Vagina (tissue), 2 donors: ENCODE data around the gene SLC12A1. TPM values are rescaled to one million over a fixed set of nuclear protein-coding genes. Genes with fewer than 3 reads are reported as not detected.

Experiments
- DNase-seq, 2 donors: peaks; one replicate each; pipeline ENCODE4 v3.0.0-alpha.2; 2017; ENCODE audit errors: extremely low spot score in 2 of 2
- H3K27ac ChIP-seq: fragments of 200-600 bp; sonication (generic); one replicate; pipeline ENCODE4 v1.5.1; 2019
- H3K27me3 ChIP-seq: fragments of 200-600 bp; sonication (generic); one replicate; pipeline ENCODE4 v1.5.1; 2019
- H3K36me3 ChIP-seq, 2 donors: fragments of 200-600 bp; sonication (generic); one replicate each; pipeline ENCODE4 v1.5.1; 2017 to 2019
- H3K4me1 ChIP-seq: fragments of 200-600 bp; sonication (generic); one replicate; pipeline ENCODE4 v1.5.1; 2019
- H3K4me3 ChIP-seq, 2 donors: fragments of 200-600 bp; sonication (generic); 1 replicate in 1 of 2; 2 replicates in 1 of 2; pipeline ENCODE4 v1.5.1; 2016 to 2019
- H3K9me3 ChIP-seq: fragments of 200-600 bp; sonication (generic); one replicate; pipeline ENCODE4 v1.5.1; 2019
- CTCF ChIP-seq, 3 experiments: fragments of 450-650 bp in 2 of 3; fragments of 200-600 bp in 1 of 3; sonication (generic) in 1 of 3; IDR thresholded peaks; one replicate each; pipeline ENCODE4 v1.5.1; 2017 to 2019; ENCODE audit warnings: antibody characterized with exemption in 3 of 3, mild to moderate bottlenecking in 2 of 3, moderate library complexity in 2 of 3
- POLR2A ChIP-seq, 2 donors: fragments of 450-650 bp; IDR thresholded peaks; one replicate each; pipeline ENCODE4 v1.6.1; 2017; ENCODE audit warnings: antibody characterized with exemption in 2 of 2, mild to moderate bottlenecking in 2 of 2, moderate library complexity in 2 of 2
- POLR2AphosphoS5 ChIP-seq, 2 donors: sonication (generic); formaldehyde crosslinking; IDR thresholded peaks; one replicate each; pipeline ENCODE4 v1.9.0; 2017; ENCODE audit warnings: antibody characterized with exemption in 2 of 2, mild to moderate bottlenecking in 2 of 2, low read depth in 1 of 2; ENCODE audit not compliant: insufficient read depth in 1 of 2
- intact Hi-C: fragments of 100-400 bp; cut with DNase I; formaldehyde crosslinking; loops from one replicate; pipeline ENCODE4 v1.15.1; 2023
- total RNA-seq: library from RNA; depleted of rRNA; stranded (reverse); fragments of >200 nt; gene quantifications from one replicate; pipeline ENCODE4 v1.2.3, GENCODE V29; 2016

Gene SLC12A1
- total RNA-seq, 1 donor from 2014 or later: not detected

- H3K27me3 ChIP-seq: no peaks in the 10 kb centered on the region
- DNase-seq: no peak
- intact Hi-C loops: no loop called here
- H3K4me1 ChIP-seq: no peaks in the 10 kb centered on the region
- TF ChIP-seq CTCF (IDR thresholded peaks at IDR 0.05) (no peak), POLR2AphosphoS5 (IDR thresholded peaks at IDR 0.05; ENCODE audit: insufficient read depth in 1 of 2, low read depth in 1 of 2) (no peak), POLR2A (IDR thresholded peaks at IDR 0.05) (no peak)
- no peak overlapping the region for H3K27ac ChIP-seq
- no peaks in the 10 kb centered on the region for H3K36me3 ChIP-seq
- no peak overlapping the region for H3K4me3 ChIP-seq
- H3K9me3 ChIP-seq: no peaks in the 10 kb centered on the region
Measured at GRCh38 chr15:48313216-48313615, 107.1 kb downstream of the SLC12A1 start.

GRCh38 chr15:48315041-48315440 lies 108.9 kb downstream of the SLC12A1 start:
- no peak overlapping the region for H3K27ac ChIP-seq
- no peaks in the 10 kb centered on the region for H3K4me1 ChIP-seq
- no peak for DNase-seq
- H3K36me3 ChIP-seq: no peaks in the 10 kb centered on the region
- no peaks in the 10 kb centered on the region for H3K27me3 ChIP-seq
- H3K9me3 ChIP-seq: no peaks in the 10 kb centered on the region
- intact Hi-C loops: no loop called here
- TF ChIP-seq CTCF (IDR thresholded peaks at IDR 0.05): no peak
- no peak for TF ChIP-seq POLR2A (IDR thresholded peaks at IDR 0.05)
- TF ChIP-seq POLR2AphosphoS5 (IDR thresholded peaks at IDR 0.05; ENCODE audit: insufficient read depth in 1 of 2, low read depth in 1 of 2): no peak
- H3K4me3 ChIP-seq: no peak overlapping the region

- TF ChIP-seq CTCF (IDR thresholded peaks at IDR 0.05) (no peak), POLR2A (IDR thresholded peaks at IDR 0.05) (no peak), POLR2AphosphoS5 (IDR thresholded peaks at IDR 0.05; ENCODE audit: insufficient read depth in 1 of 2, low read depth in 1 of 2) (no peak)
- no peaks in the 10 kb centered on the region for H3K9me3 ChIP-seq
- no peak overlapping the region for H3K27ac ChIP-seq
- no peaks in the 10 kb centered on the region for H3K27me3 ChIP-seq
- no peaks in the 10 kb centered on the region for H3K36me3 ChIP-seq
- no peaks in the 10 kb centered on the region for H3K4me1 ChIP-seq
- intact Hi-C loops: no loop called here
- no peak for DNase-seq
- H3K4me3 ChIP-seq: no peak overlapping the region
Measured at GRCh38 chr15:48317221-48317620, 111.1 kb downstream of the SLC12A1 start.

GRCh38 chr15:48318131-48318530 lies 112.0 kb downstream of the SLC12A1 start:
- Histone ChIP-seq H3K27me3 (no peaks in the 10 kb centered on the region), H3K9me3 (no peaks in the 10 kb centered on the region), H3K4me3 (no peak overlapping the region), H3K36me3 (no peaks in the 10 kb centered on the region), H3K27ac (no peak overlapping the region), H3K4me1 (no peaks in the 10 kb centered on the region)
- intact Hi-C loops: no loop called here
- DNase-seq: no peak
- TF ChIP-seq POLR2AphosphoS5 (IDR thresholded peaks at IDR 0.05; ENCODE audit: insufficient read depth in 1 of 2, low read depth in 1 of 2): no peak

- no peaks in the 10 kb centered on the region for H3K36me3 ChIP-seq
- no peak for DNase-seq
- intact Hi-C loops: no loop called here
- no peaks in the 10 kb centered on the region for H3K9me3 ChIP-seq
- H3K4me1 ChIP-seq: no peaks in the 10 kb centered on the region
- no peak overlapping the region for H3K27ac ChIP-seq
- no peak overlapping the region for H3K4me3 ChIP-seq
- no peak for TF ChIP-seq CTCF (IDR thresholded peaks at IDR 0.05)
- TF ChIP-seq POLR2A (IDR thresholded peaks at IDR 0.05): no peak
- no peak for TF ChIP-seq POLR2AphosphoS5 (IDR thresholded peaks at IDR 0.05; ENCODE audit: insufficient read depth in 1 of 2, low read depth in 1 of 2)
- no peaks in the 10 kb centered on the region for H3K27me3 ChIP-seq
Measured at GRCh38 chr15:48323294-48323693, 117.2 kb downstream of the SLC12A1 start.

GRCh38 chr15:48324949-48325348 lies 118.8 kb downstream of the SLC12A1 start:
- no peak for DNase-seq
- Histone ChIP-seq H3K27ac (no peak overlapping the region), H3K9me3 (no peaks in the 10 kb centered on the region), H3K27me3 (no peaks in the 10 kb centered on the region), H3K4me3 (no peak overlapping the region), H3K36me3 (no peaks in the 10 kb centered on the region), H3K4me1 (peaks cover 5% of the 10 kb centered on the region)
- TF ChIP-seq CTCF (IDR thresholded peaks at IDR 0.05) (no peak), POLR2A (IDR thresholded peaks at IDR 0.05) (no peak), POLR2AphosphoS5 (IDR thresholded peaks at IDR 0.05; ENCODE audit: insufficient read depth in 1 of 2, low read depth in 1 of 2) (no peak)
- intact Hi-C loops: no loop called here
